K562 (cell line): ENCODE measurements around the gene GOLGA5. TPM values are rescaled to one million over a fixed set of nuclear protein-coding genes. Genes with fewer than 3 reads are reported as not detected.

ENCODE experiments used
- ATAC-seq: fragments of 200-7000 bp; cut with Tn5 transposase; 3 replicates; pipeline ENCODE4 v1.9.1; 2020; ENCODE audit warnings: moderate library complexity
- BruUV-seq: library from RNA; stranded (reverse); fragments of 400-500 nt; replicated peaks from 2 replicates; lab custom pipeline; 2021; lab: Mats Ljungman, UMichigan
- CTCF ChIA-PET: fragments of 300-600 bp; formaldehyde crosslinking; extraction: SDS; loops from one replicate; lab custom pipeline; 2021; ENCODE audit warnings: low intra/inter-chr PET ratio; lab: Yijun Ruan, JAX
- POLR2A ChIA-PET: fragments of 300-600, 350-650 bp; sonication (Branson Sonifier 250); formaldehyde crosslinking; extraction: SDS; loops from one replicate; lab custom pipeline; 2021; ENCODE audit warnings: antibody characterized with exemption, inconsistent platforms; lab: Yijun Ruan, JAX
- DNase-seq, 4 experiments: peaks; one replicate each; pipeline versions ENCODE4 v3.0.0 to v3.0.0-alpha.2; 2011 to 2018; ENCODE audit warnings: low spot score in 3 of 4, mixed read lengths in 3 of 4; ENCODE audit errors: extremely low read depth in 1 of 4
- FAIRE-seq: peaks from 2 replicates; lab custom pipeline; 2011; peaks lifted over from hg19 to GRCh38; lab: Jason Lieb, UNC
- H2AFZ ChIP-seq: 2 replicates; pipeline ENCODE4 v1.6.0; 2011; ENCODE audit warnings: low read depth, low read length, control low read depth, inconsistent platforms
- H3K27ac ChIP-seq: fragments of 200-600 bp; 3 replicates; pipeline ENCODE4 v1.8.0; 2011; ENCODE audit warnings: low read depth, mild to moderate bottlenecking, control low read depth, inconsistent platforms, low read length, moderate library complexity, mixed read lengths; ENCODE audit errors: extremely low read depth
- H3K27me3 ChIP-seq, 2 experiments: fragments of 300-600 bp in 1 of 2; 2 replicates in 1 of 2; 3 replicates in 1 of 2; pipeline versions ENCODE4 v1.6.0 to v1.8.0; 2011; ENCODE audit warnings: inconsistent platforms in 2 of 2, low read length in 2 of 2, mild to moderate bottlenecking in 1 of 2, mixed read lengths in 1 of 2, moderate library complexity in 1 of 2; ENCODE audit not compliant: control insufficient read depth in 2 of 2, insufficient read depth in 2 of 2
- H3K36me3 ChIP-seq: fragments of 300-600 bp; 3 replicates; pipeline ENCODE4 v1.8.0; 2011; ENCODE audit warnings: mild to moderate bottlenecking, low read length, inconsistent platforms; ENCODE audit not compliant: control insufficient read depth, insufficient read depth
- H3K4me1 ChIP-seq, 2 experiments: fragments of 200-600 bp in 1 of 2; replicated peaks in 1 of 2; 2 replicates in 1 of 2; 3 replicates in 1 of 2; pipeline versions ENCODE4 v1.5.1 to v1.8.0; 2011; ENCODE audit warnings: inconsistent platforms in 2 of 2, low read length in 2 of 2, mild to moderate bottlenecking in 1 of 2, mixed read lengths in 1 of 2, moderate library complexity in 1 of 2; ENCODE audit not compliant: control insufficient read depth in 2 of 2, insufficient read depth in 2 of 2
- H3K4me2 ChIP-seq: 2 replicates; pipeline ENCODE4 v1.6.1; 2011; ENCODE audit warnings: low read length, control low read depth, inconsistent platforms, mixed read lengths; ENCODE audit not compliant: insufficient read depth
- H3K4me3 ChIP-seq: fragments of 200-600 bp; sonication (generic), shearing (Covaris generic); 2 replicates; pipeline ENCODE4 v1.5.1; 2016; ENCODE audit warnings: control low read depth, inconsistent platforms
- H3K79me2 ChIP-seq: fragments of 200-600 bp; 3 replicates; pipeline ENCODE4 v1.8.0; 2011; ENCODE audit warnings: low read length, inconsistent platforms; ENCODE audit not compliant: control insufficient read depth, insufficient read depth
- H3K9ac ChIP-seq, 2 experiments: 2 replicates each; pipeline versions ENCODE4 v1.6.0 to v1.6.1; 2011; ENCODE audit warnings: low read depth in 2 of 2, low read length in 2 of 2, control low read depth in 1 of 2, inconsistent platforms in 1 of 2, mild to moderate bottlenecking in 1 of 2, mixed read lengths in 1 of 2; ENCODE audit not compliant: insufficient read depth in 1 of 2
- H3K9me1 ChIP-seq: one replicate; pipeline ENCODE4 v1.6.0; 2011; ENCODE audit warnings: inconsistent platforms, mild to moderate bottlenecking, low read length, moderate library complexity; ENCODE audit not compliant: control insufficient read depth, insufficient read depth
- H3K9me3 ChIP-seq: replicated peaks from 2 replicates; pipeline ENCODE4 v1.5.1; 2011; ENCODE audit warnings: low read depth, low read length, inconsistent platforms; ENCODE audit not compliant: control insufficient read depth, insufficient read depth
- H4K20me1 ChIP-seq: replicated peaks from 2 replicates; pipeline ENCODE4 v1.6.1; 2011; ENCODE audit warnings: low read length, inconsistent platforms, mixed read lengths; ENCODE audit not compliant: control insufficient read depth, insufficient read depth
- ATF7 ChIP-seq: fragments of 450-650 bp; IDR thresholded peaks from 2 replicates; pipeline ENCODE4 v1.7.1; 2014; ENCODE audit warnings: mild to moderate bottlenecking, moderate library complexity
- CBX5 ChIP-seq: IDR thresholded peaks from 2 replicates; pipeline ENCODE4 v1.6.1; 2014; ENCODE audit warnings: low read depth, borderline replicate concordance
- JUNB ChIP-seq: fragments of 450-650 bp; formaldehyde crosslinking; conservative IDR thresholded peaks from 2 replicates; pipeline ENCODE4 v1.4.0; 2020; ENCODE audit warnings: mild to moderate bottlenecking
- KLF1 ChIP-seq: fragments of 450-650 bp; IDR thresholded peaks from 2 replicates; pipeline ENCODE4 v1.6.1; 2016; ENCODE audit warnings: missing genetic modification characterization, missing compliant biosample characterization
- MEF2A ChIP-seq: IDR thresholded peaks from 2 replicates; pipeline ENCODE4 v1.6.1; 2011; ENCODE audit warnings: low read depth, mild to moderate bottlenecking, low read length, moderate library complexity; ENCODE audit not compliant: control insufficient read depth
- SMAD2 ChIP-seq: fragments of 150-350 bp; IDR thresholded peaks from 2 replicates; pipeline ENCODE4 v1.6.1; 2014; ENCODE audit warnings: low read depth, mild to moderate bottlenecking, low read length
- TRIM24 ChIP-seq, 2 experiments: fragments of 450-650 bp; IDR thresholded peaks; 2 replicates each; pipeline ENCODE4 v1.6.1; 2016
- U2AF2 ChIP-seq: fragments of 200-400 bp; formaldehyde crosslinking; optimal IDR thresholded peaks from 2 replicates; pipeline ENCODE3; 2017; ENCODE audit warnings: low read depth, mild to moderate bottlenecking, low read length
- ZKSCAN8 ChIP-seq: fragments of 200-800 bp; sonication (Bioruptor generic); IDR thresholded peaks from 2 replicates; pipeline ENCODE4 v1.6.1; 2016; ENCODE audit warnings: missing genetic modification characterization, missing compliant biosample characterization
- ZNF277 ChIP-seq: fragments of 250-450 bp; sonication (Bioruptor Pico); IDR thresholded peaks from 2 replicates; pipeline ENCODE4 v1.8.0; 2022; ENCODE audit warnings: inconsistent platforms, mild to moderate bottlenecking, moderate library complexity, borderline replicate concordance
- WGBS: fragments of 100-300 bp; shearing (Covaris generic); methylation state at CpG from one replicate; pipeline ENCODE4 v1.1.6; 2016; ENCODE audit warnings: low coverage, mixed read lengths; ENCODE audit not compliant: insufficient coverage; ENCODE audit errors: missing lambda C conversion rate; 5-methylcytosine and 5-hydroxymethylcytosine counted together
- in situ Hi-C: fragments of 300-500 bp; cut with MboI; formaldehyde crosslinking; loops from 4 replicates; pipeline ENCODE4 v1.15.0; 2018; ENCODE audit warnings: inconsistent platforms, mixed read lengths
- intact Hi-C: fragments of 100-400 bp; cut with micrococcal nuclease; formaldehyde crosslinking; loops from 2 replicates; pipeline ENCODE4 v1.14.2; 2022
- polyA plus RNA-seq, 8 experiments: library from polyadenylated mRNA; depleted of rRNA in 4 of 8; stranded (reverse) in 5 of 8; unstranded in 3 of 8; fragments of >200 nt; fragmentation: Nextera tagmentation in 2 of 8; fragmentation: Illumina TruSeq in 1 of 8; extraction: Ambion mirVana in 2 of 8; extraction: Trizol in 1 of 8; gene quantifications; 2 replicates each; pipeline versions ENCODE4 v1.2.1 to v1.2.3, GENCODE V29; 2011 to 2014; ENCODE audit warnings: inconsistent platforms in 1 of 8, missing spikeins in 1 of 8
- total RNA-seq, 7 experiments: library from RNA; depleted of rRNA in 6 of 7; stranded (reverse); fragments of >200 nt in 6 of 7; fragmentation: Illumina TruSeq in 2 of 7; extraction: Trizol in 2 of 7; gene quantifications; 2 replicates each; pipeline versions ENCODE4 v1.2.1 to v1.2.3, GENCODE V29; 2011 to 2021; ENCODE audit warnings: low replicate concordance in 1 of 7
- TF ChIP-seq, protein P1 (sequence below): sonication (generic); formaldehyde crosslinking; IDR thresholded peaks from 2 replicates; pipeline ENCODE4 v1.8.0; 2022; ENCODE audit warnings: mild to moderate bottlenecking, missing genetic modification reagents
- TF ChIP-seq, protein P2 (sequence below): fragments of 450-650 bp; IDR thresholded peaks from 2 replicates; pipeline ENCODE4 v1.6.1; 2017; ENCODE audit warnings: mild to moderate bottlenecking, moderate library complexity

The GOLGA5 gene
- total and polyA plus RNA-seq, 9 of the 15 experiments (the other 6 are each of a cell fraction or from before 2014, with no cell fraction given), result 5.7 to 19.6 (median 12.7) TPM

DNA sequence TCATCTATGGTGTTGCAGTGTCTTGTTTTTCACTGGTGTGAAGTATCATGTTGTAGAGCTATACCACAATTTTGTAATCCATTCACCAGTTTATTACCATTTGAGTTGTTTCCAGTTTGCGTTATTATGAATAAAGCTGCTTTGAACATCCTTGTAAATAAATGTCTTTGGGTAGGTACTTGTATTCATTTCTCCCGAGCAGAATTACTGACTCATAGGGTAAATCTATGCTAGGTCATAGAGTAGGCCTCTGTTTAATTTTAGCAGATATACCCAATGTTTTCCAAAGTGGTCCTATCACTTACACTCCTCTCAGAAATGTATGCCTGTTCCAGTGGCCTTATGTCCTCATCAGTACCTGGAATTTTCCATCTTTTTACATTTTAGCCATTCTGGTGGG, 6.6 kb upstream of the GOLGA5 start:
- peaks cover 0 to 11% of the 10 kb centered on the region in 2 experiments; a peak in 3 of 5 replicates for H3K4me1 ChIP-seq
- no peak overlapping the region for H3K4me3 ChIP-seq
- no peaks in the 10 kb centered on the region for H3K79me2 ChIP-seq
- no peak overlapping the region for H3K9ac ChIP-seq
- ATAC-seq, result no peak
- H3K36me3 ChIP-seq, result no peaks in the 10 kb centered on the region
- ChIA-PET POLR2A (no interaction called here), CTCF (interaction anchor here (1.5 kb wide), 1 partner anchor 70 kb away, joined by 3 read pairs; no protein-coding TSS in a partner anchor)
- 79% methylated on average over 2 of the region's 2 CpGs for WGBS
- no TSS peak for BruUV-seq
- intact Hi-C loops, result no loop called here
- no peak for FAIRE-seq
- TF ChIP-seq SMAD2, result no peak
- TF ChIP-seq, protein P1, sequence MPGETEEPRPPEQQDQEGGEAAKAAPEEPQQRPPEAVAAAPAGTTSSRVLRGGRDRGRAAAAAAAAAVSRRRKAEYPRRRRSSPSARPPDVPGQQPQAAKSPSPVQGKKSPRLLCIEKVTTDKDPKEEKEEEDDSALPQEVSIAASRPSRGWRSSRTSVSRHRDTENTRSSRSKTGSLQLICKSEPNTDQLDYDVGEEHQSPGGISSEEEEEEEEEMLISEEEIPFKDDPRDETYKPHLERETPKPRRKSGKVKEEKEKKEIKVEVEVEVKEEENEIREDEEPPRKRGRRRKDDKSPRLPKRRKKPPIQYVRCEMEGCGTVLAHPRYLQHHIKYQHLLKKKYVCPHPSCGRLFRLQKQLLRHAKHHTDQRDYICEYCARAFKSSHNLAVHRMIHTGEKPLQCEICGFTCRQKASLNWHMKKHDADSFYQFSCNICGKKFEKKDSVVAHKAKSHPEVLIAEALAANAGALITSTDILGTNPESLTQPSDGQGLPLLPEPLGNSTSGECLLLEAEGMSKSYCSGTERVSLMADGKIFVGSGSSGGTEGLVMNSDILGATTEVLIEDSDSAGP, result no peak
- H2AFZ ChIP-seq, result no peak overlapping the region
- no peak for DNase-seq
- in situ Hi-C loops, result no loop called here
- H3K9me3 ChIP-seq, result peaks cover 5% of the 10 kb centered on the region
- H3K27ac ChIP-seq, result no peak overlapping the region
- H3K4me2 ChIP-seq, result no peak overlapping the region
- H3K27me3 ChIP-seq, result no peaks in the 10 kb centered on the region
- H3K9me1 ChIP-seq, result no peaks in the 10 kb centered on the region
- H4K20me1 ChIP-seq, result no peaks in the 10 kb centered on the region

DNA sequence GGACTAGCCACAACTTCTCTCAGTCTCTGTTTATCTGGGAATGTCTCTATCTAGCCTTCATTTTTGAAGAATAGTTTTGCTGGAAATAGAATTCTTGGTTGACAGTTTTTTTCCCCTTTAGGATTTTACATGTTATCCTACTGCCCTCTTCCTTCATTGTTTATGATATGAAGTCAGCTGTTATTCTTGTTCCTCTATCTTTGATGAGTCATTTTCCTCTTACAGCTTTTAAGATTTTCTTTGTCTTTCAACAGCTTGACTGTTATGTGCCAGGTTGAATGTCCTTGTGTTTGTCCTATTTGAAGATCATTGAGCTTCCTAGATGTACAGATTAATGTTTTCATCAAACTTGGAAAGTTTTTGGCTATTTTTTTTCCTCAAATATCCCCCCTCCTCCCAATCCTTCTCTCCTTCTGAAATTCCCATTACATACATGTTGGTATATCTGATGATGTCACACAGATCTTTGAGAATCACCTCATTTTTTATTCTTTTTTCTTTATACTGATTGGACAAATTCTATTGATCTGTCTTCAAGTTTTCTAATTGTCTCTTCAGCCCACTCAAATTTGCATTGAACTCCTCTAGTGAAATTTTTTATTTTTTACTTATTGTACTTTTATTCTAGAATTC, 4.5 kb upstream of the GOLGA5 start:
- ChIA-PET POLR2A (no interaction called here), CTCF (no interaction called here)
- no peaks in the 10 kb centered on the region for H3K27me3 ChIP-seq
- BruUV-seq, result no TSS peak
- no peak overlapping the region for H3K9ac ChIP-seq
- peaks cover 4% of the 10 kb centered on the region for H3K79me2 ChIP-seq
- H3K4me2 ChIP-seq, result no peak overlapping the region
- H3K27ac ChIP-seq, result no peak overlapping the region
- H3K4me3 ChIP-seq, result no peak overlapping the region
- ATAC-seq (no peak), DNase-seq (peak in 2 of 4 experiments; percentile 5 to 8), FAIRE-seq (no peak)
- in situ Hi-C loops (no loop called here), intact Hi-C loops (no loop called here)
- peaks cover 13% of the 10 kb centered on the region for H3K9me3 ChIP-seq
- H3K36me3 ChIP-seq, result no peaks in the 10 kb centered on the region
- no peaks in the 10 kb centered on the region for H3K9me1 ChIP-seq
- H3K4me1 ChIP-seq, result peaks cover 5 to 15% of the 10 kb centered on the region in 2 experiments; a peak in 4 of 5 replicates
- no peak overlapping the region for H2AFZ ChIP-seq
- no peaks in the 10 kb centered on the region for H4K20me1 ChIP-seq
- TF ChIP-seq ATF7 (0 out of 2 replicates have a peak, but pooled peaks have one; percentile 15), TRIM24 (IDR thresholded peaks at IDR 0.05) (peak; percentile 98 to 99), ZKSCAN8 (CRISPR knock-in tag) (no peak), KLF1 (tag) (no peak), JUNB (CRISPR knock-in tag) (no peak), CBX5 (peak; percentile 87), U2AF2 (no peak), ZNF277 (CRISPR knock-in tag) (no peak), MEF2A (peak; percentile 68; the same call in 1 of the 2 replicates)
- TF ChIP-seq, protein P2, sequence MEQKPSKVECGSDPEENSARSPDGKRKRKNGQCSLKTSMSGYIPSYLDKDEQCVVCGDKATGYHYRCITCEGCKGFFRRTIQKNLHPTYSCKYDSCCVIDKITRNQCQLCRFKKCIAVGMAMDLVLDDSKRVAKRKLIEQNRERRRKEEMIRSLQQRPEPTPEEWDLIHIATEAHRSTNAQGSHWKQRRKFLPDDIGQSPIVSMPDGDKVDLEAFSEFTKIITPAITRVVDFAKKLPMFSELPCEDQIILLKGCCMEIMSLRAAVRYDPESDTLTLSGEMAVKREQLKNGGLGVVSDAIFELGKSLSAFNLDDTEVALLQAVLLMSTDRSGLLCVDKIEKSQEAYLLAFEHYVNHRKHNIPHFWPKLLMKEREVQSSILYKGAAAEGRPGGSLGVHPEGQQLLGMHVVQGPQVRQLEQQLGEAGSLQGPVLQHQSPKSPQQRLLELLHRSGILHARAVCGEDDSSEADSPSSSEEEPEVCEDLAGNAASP, result no peak
